ENCODE data around the gene ABHD14A. TPM values are rescaled to one million over a fixed set of nuclear protein-coding genes. Genes with fewer than 3 reads are reported as not detected.

ABHD14A gene
- total and polyA plus RNA-seq, 2 of the 13 experiments (the other 11 are each of a cell fraction or from before 2014, with no cell fraction given), result 29.5 to 46.9 TPM

- H3K36me3 ChIP-seq (replicated peaks in 1 of 2; ENCODE audit: control insufficient read depth in 1 of 2, insufficient read depth in 2 of 2, low read length in 2 of 2), result peaks cover 0 to 1% of the 10 kb centered on the region in 2 experiments; a peak in 2 of 5 replicates
- 65% methylated on average over 2 of the region's 6 CpGs for WGBS (ENCODE audit: low lambda C conversion rate)
- peak overlapping the region; percentile 98 for H3K4me2 ChIP-seq (ENCODE audit: low read depth, low read length)
- no peaks in the 10 kb centered on the region for H3K27me3 ChIP-seq (ENCODE audit: control insufficient read depth in 1 of 2, insufficient read depth in 2 of 2, low read length in 2 of 2)
- FAIRE-seq, result no peak
- H3K4me1 ChIP-seq (ENCODE audit: insufficient read depth, low read length), result peaks cover 51% of the 10 kb centered on the region
- BruUV-seq (replicated peaks), result no TSS peak
- intact Hi-C loops (cut with micrococcal nuclease; ENCODE audit: unreplicated experiment), result no loop called here
- H3K9ac ChIP-seq (ENCODE audit: insufficient read depth, low read depth, low read length), result no peak overlapping the region; the same call in 1 of the 2 replicates
- in situ Hi-C loops (cut with HindIII; ENCODE audit: extremely low pct_ligation_motif_present, low pct_unique_long_range_greater_than_20kb), result no loop called here
- H3K4me3 ChIP-seq (replicated peaks in 1 of 3; ENCODE audit: insufficient read depth in 1 of 3, low read depth in 2 of 3, low read length in 3 of 3), result peak overlapping the region in 1 of 3 experiments; percentile 20; a peak in 1 of 6 replicates
- H3K9me3 ChIP-seq (ENCODE audit: low read length), result no peaks in the 10 kb centered on the region
- no peaks in the 10 kb centered on the region for H4K20me1 ChIP-seq (ENCODE audit: insufficient read depth, low read length)
- H2AFZ ChIP-seq (ENCODE audit: low read length), result no peak overlapping the region
- ATAC-seq, result no peak
- no peak for DNase-seq (ENCODE audit: low spot score)
- CTCF ChIA-PET (ENCODE audit: low intra/inter-chr PET ratio, low total read pairs), result no interaction called here
- POLR2A ChIA-PET, result interaction anchor here (0.7 to 6.4 kb wide), 6 partner anchors 8 to 1066 kb away, joined by 3 to 187 read pairs (median 79); partner anchors contain the start of genes ABHD14A, ABHD14B, PARP3 and PCBP4
- peak overlapping the region; percentile 94 for H3K27ac ChIP-seq (ENCODE audit: extremely low read length, insufficient read depth, low read length)
- peaks cover 17% of the 10 kb centered on the region for H3K79me2 ChIP-seq (ENCODE audit: insufficient read depth, low read length)
- TF ChIP-seq ZNF674 (CRISPR knock-in tag; IDR thresholded peaks at IDR 0.05; ENCODE audit: low read depth) (no peak), ZNF234 (CRISPR knock-in tag; conservative IDR thresholded peaks at IDR 0.05) (no peak), THAP11 (CRISPR knock-in tag; IDR thresholded peaks at IDR 0.05) (no peak), ZNF607 (CRISPR knock-in tag; IDR thresholded peaks at IDR 0.05; ENCODE audit: borderline replicate concordance) (no peak), HMGA1 (CRISPR knock-in tag; conservative IDR thresholded peaks at IDR 0.05) (no peak), POLR2A (IDR thresholded peaks at IDR 0.05; ENCODE audit: insufficient read depth in 1 of 2, low read depth in 2 of 2, low read length in 2 of 2) (0 out of 4 replicates have a peak, but pooled peaks of 1 of the 2 experiments have one; percentile 1), SOX6 (IDR thresholded peaks at IDR 0.05) (no peak), SOX6 (CRISPR knock-in tag; IDR thresholded peaks at IDR 0.05) (no peak), ZBTB14 (CRISPR knock-in tag; IDR thresholded peaks at IDR 0.05) (no peak), NCOA5 (CRISPR knock-in tag; IDR thresholded peaks at IDR 0.05) (no peak), SYNCRIP (IDR thresholded peaks at IDR 0.05; ENCODE audit: insufficient read depth, low read depth, low read length) (no peak), CHD2 (IDR thresholded peaks at IDR 0.05; ENCODE audit: low read depth, low read length) (no peak), ZNF264 (CRISPR knock-in tag; IDR thresholded peaks at IDR 0.05) (no peak), MEF2D (CRISPR knock-in tag; IDR thresholded peaks at IDR 0.05) (no peak), ZNF335 (CRISPR knock-in tag; IDR thresholded peaks at IDR 0.05) (no peak), ESRRA (CRISPR knock-in tag; IDR thresholded peaks at IDR 0.05; ENCODE audit: low read depth) (no peak), EED (CRISPR knock-in tag; IDR thresholded peaks at IDR 0.05) (no peak), AGO2 (optimal IDR thresholded peaks at IDR 0.05; ENCODE audit: low read depth, low read length) (peak; percentile 66), POLR2G (IDR thresholded peaks at IDR 0.05; ENCODE audit: low read depth, low read length) (0 out of 2 replicates have a peak, but pooled peaks have one; percentile 37), ZNF124 (CRISPR knock-in tag; IDR thresholded peaks at IDR 0.05) (no peak), ZMYM3 (CRISPR knock-in tag; IDR thresholded peaks at IDR 0.05) (no peak), TP53 (CRISPR knock-in tag; conservative IDR thresholded peaks at IDR 0.05) (no peak), RBFOX2 (IDR thresholded peaks at IDR 0.05; ENCODE audit: low read depth, low read length) (peak; percentile 38; the same call in 1 of the 2 replicates), IRF9 (CRISPR knock-in tag; IDR thresholded peaks at IDR 0.05; ENCODE audit: borderline replicate concordance) (no peak), ZBTB34 (CRISPR knock-in tag; IDR thresholded peaks at IDR 0.05) (no peak), KAT8 (CRISPR knock-in tag; IDR thresholded peaks at IDR 0.05) (no peak)
Measured at GRCh38 chr3:51985063-51985462, 10.2 kb downstream of the ABHD14A start.

All from HepG2 (cell line).